CD14-positive monocyte (primary cell): ENCODE results near the gene SATB2. TPM values are rescaled to one million over a fixed set of nuclear protein-coding genes. Genes with fewer than 3 reads are reported as not detected.

Experiments used
- DNase-seq, 3 donors: peaks; one replicate each; pipeline ENCODE4 v3.0.0-alpha.2; 2011 to 2022
- H2AFZ ChIP-seq: 2 replicates; pipeline ENCODE4 v1.6.0; 2012; ENCODE audit warnings: mild to moderate bottlenecking, low read depth, low read length, inconsistent platforms; ENCODE audit not compliant: insufficient read depth, poor library complexity, severe bottlenecking
- H3K27ac ChIP-seq, 2 donors: 1 replicate in 1 of 2; 2 replicates in 1 of 2; pipeline ENCODE4 v1.5.1; 2012 to 2013; ENCODE audit warnings: low read length in 2 of 2, control low read depth in 1 of 2, inconsistent platforms in 1 of 2, low read depth in 1 of 2, mild to moderate bottlenecking in 1 of 2
- H3K27me3 ChIP-seq, 2 donors: one replicate each; pipeline versions ENCODE4 v1.6.0 to v1.6.1; 2011 to 2013; ENCODE audit warnings: low read length in 2 of 2; ENCODE audit not compliant: control insufficient read depth in 2 of 2, insufficient read depth in 2 of 2
- H3K36me3 ChIP-seq, 2 donors: replicated peaks in 1 of 2; 1 replicate in 1 of 2; 2 replicates in 1 of 2; pipeline versions ENCODE4 v1.5.1 to v1.6.1; 2012 to 2013; ENCODE audit warnings: low read length in 2 of 2, control low read depth in 1 of 2, inconsistent platforms in 1 of 2, mild to moderate bottlenecking in 1 of 2; ENCODE audit not compliant: insufficient read depth in 2 of 2, control insufficient read depth in 1 of 2
- H3K4me1 ChIP-seq, 2 donors: 1 replicate in 1 of 2; 2 replicates in 1 of 2; pipeline versions ENCODE4 v1.5.1 to v1.6.1; 2012 to 2013; ENCODE audit warnings: low read length in 2 of 2, control low read depth in 1 of 2, inconsistent platforms in 1 of 2, mild to moderate bottlenecking in 1 of 2, moderate library complexity in 1 of 2; ENCODE audit not compliant: insufficient read depth in 2 of 2, control insufficient read depth in 1 of 2
- H3K4me2 ChIP-seq: replicated peaks from 2 replicates; pipeline ENCODE3; 2012; ENCODE audit warnings: low read length, moderate library complexity, mild to moderate bottlenecking; ENCODE audit not compliant: poor library complexity, severe bottlenecking; ENCODE audit errors: extremely low read depth
- H3K4me3 ChIP-seq, 3 experiments: fragments of 200-600 bp in 1 of 3; sonication (generic) in 1 of 3; replicated peaks in 1 of 3; 1 replicate in 2 of 3; 2 replicates in 1 of 3; pipeline ENCODE4 v1.5.1; 2011 to 2013; ENCODE audit warnings: low read length in 3 of 3, mild to moderate bottlenecking in 3 of 3, control low read depth in 2 of 3, low read depth in 2 of 3, inconsistent platforms in 1 of 3, moderate library complexity in 1 of 3
- H3K79me2 ChIP-seq: 2 replicates; pipeline ENCODE4 v1.6.0; 2012; ENCODE audit warnings: mild to moderate bottlenecking, control low read depth, inconsistent platforms, low read length, moderate library complexity; ENCODE audit not compliant: insufficient read depth
- H3K9ac ChIP-seq: 2 replicates; pipeline ENCODE4 v1.6.0; 2017; ENCODE audit warnings: low read length, mild to moderate bottlenecking; ENCODE audit not compliant: insufficient read depth, poor library complexity, severe bottlenecking
- H3K9me3 ChIP-seq, 2 donors: replicated peaks in 1 of 2; 1 replicate in 1 of 2; 2 replicates in 1 of 2; pipeline versions ENCODE4 v1.5.1 to v1.6.1; 2012 to 2013; ENCODE audit warnings: low read length in 2 of 2, control low read depth in 1 of 2; ENCODE audit not compliant: control insufficient read depth in 1 of 2, insufficient read depth in 1 of 2
- H4K20me1 ChIP-seq: 2 replicates; pipeline ENCODE4 v1.6.0; 2012; ENCODE audit warnings: mild to moderate bottlenecking, low read length, control low read depth, moderate library complexity; ENCODE audit not compliant: insufficient read depth
- H3K27ac Mint-ChIP-seq, 7 donors: one replicate each; pipeline ENCODE4 v1.8.0; 2020; ENCODE audit warnings: mild to moderate bottlenecking in 7 of 7, mixed read lengths in 7 of 7, moderate library complexity in 6 of 7, inconsistent platforms in 2 of 7
- H3K27me3 Mint-ChIP-seq, 3 donors: one replicate each; pipeline ENCODE4 v1.8.0; 2021 to 2022; ENCODE audit warnings: low read depth in 3 of 3, mild to moderate bottlenecking in 3 of 3, mixed read lengths in 3 of 3, moderate library complexity in 3 of 3, inconsistent platforms in 1 of 3
- H3K36me3 Mint-ChIP-seq, 2 donors: one replicate each; pipeline ENCODE4 v1.8.0; 2020; ENCODE audit warnings: mixed read lengths in 2 of 2, inconsistent platforms in 1 of 2, mild to moderate bottlenecking in 1 of 2
- H3K4me1 Mint-ChIP-seq: one replicate; pipeline ENCODE4 v1.8.0; 2020; ENCODE audit warnings: mild to moderate bottlenecking, mixed read lengths
- H3K4me3 Mint-ChIP-seq, 2 donors: one replicate each; pipeline ENCODE4 v1.8.0; 2020; ENCODE audit warnings: mild to moderate bottlenecking in 2 of 2, mixed read lengths in 2 of 2, moderate library complexity in 1 of 2
- H3K9me3 Mint-ChIP-seq, 7 donors: one replicate each; pipeline ENCODE4 v1.8.0; 2020 to 2022; ENCODE audit warnings: mixed read lengths in 7 of 7, mild to moderate bottlenecking in 6 of 7, moderate library complexity in 6 of 7, inconsistent platforms in 2 of 7
- WGBS: methylation state at CpG from one replicate; pipeline ENCODE4 v1.1.5; 2013; ENCODE audit warnings: missing lambda C conversion rate; ENCODE audit not compliant: insufficient coverage; 5-methylcytosine and 5-hydroxymethylcytosine counted together
- intact Hi-C, 2 donors: fragments of 100-400 bp; cut with micrococcal nuclease; formaldehyde crosslinking; loops; one replicate each; pipeline versions ENCODE4 v1.15.0 to v1.15.1; 2023
- polyA plus RNA-seq, 3 donors: library from polyadenylated mRNA; depleted of rRNA in 1 of 3; unstranded in 2 of 3; stranded (reverse) in 1 of 3; fragments of 300-500 nt in 2 of 3; fragments of >200 nt in 1 of 3; fragmentation: Illumina TruSeq in 2 of 3; gene quantifications; 1 replicate in 2 of 3; 2 replicates in 1 of 3; pipeline ENCODE4 v1.2.3, GENCODE V29; 2012 to 2021
- TF ChIP-seq, protein P1 (sequence below): fragments of 200-600 bp; IDR thresholded peaks from one replicate; pipeline ENCODE4 v1.8.0; 2022; ENCODE audit warnings: antibody characterized with exemption, mild to moderate bottlenecking

The SATB2 gene
- polyA plus RNA-seq, 3 donors = 0.13 to 0.69 (median 0.14) TPM

DNA sequence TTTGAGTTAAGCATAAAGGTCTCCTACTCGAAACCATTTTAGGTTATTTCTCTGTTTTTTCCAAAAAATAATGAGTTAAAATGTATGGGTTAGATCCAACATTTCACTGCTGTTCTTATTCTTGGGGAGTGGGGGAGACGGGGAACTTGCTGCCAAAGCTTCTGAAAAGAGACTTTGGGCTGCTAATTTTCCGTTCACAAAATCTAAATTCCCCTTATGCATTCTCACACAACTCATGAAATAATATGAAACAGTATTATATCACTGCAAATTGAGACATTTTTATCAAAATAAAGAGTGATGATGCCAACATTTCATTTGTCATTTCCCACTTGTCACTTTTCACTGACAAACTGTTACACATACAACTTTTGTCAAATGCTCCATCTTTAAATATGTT is 7.8 kb downstream of the SATB2 start:
- intact Hi-C loops = no loop called here
- H3K79me2 ChIP-seq = no peaks in the 10 kb centered on the region
- H3K4me1 ChIP-seq = no peaks in the 10 kb centered on the region
- H2AFZ ChIP-seq = no peak overlapping the region
- no peak overlapping the region for H3K4me3 ChIP-seq
- H3K4me3 Mint-ChIP-seq = no peak overlapping the region
- no peak overlapping the region for H3K27ac Mint-ChIP-seq
- no CpG with 5 or more reads among the region's 3 CpGs for WGBS
- H3K36me3 Mint-ChIP-seq = peaks cover 0 to 3% of the 10 kb centered on the region in 2 donors
- H3K9me3 ChIP-seq = peaks cover 0 to 7% of the 10 kb centered on the region in 2 donors
- TF ChIP-seq, protein P1, sequence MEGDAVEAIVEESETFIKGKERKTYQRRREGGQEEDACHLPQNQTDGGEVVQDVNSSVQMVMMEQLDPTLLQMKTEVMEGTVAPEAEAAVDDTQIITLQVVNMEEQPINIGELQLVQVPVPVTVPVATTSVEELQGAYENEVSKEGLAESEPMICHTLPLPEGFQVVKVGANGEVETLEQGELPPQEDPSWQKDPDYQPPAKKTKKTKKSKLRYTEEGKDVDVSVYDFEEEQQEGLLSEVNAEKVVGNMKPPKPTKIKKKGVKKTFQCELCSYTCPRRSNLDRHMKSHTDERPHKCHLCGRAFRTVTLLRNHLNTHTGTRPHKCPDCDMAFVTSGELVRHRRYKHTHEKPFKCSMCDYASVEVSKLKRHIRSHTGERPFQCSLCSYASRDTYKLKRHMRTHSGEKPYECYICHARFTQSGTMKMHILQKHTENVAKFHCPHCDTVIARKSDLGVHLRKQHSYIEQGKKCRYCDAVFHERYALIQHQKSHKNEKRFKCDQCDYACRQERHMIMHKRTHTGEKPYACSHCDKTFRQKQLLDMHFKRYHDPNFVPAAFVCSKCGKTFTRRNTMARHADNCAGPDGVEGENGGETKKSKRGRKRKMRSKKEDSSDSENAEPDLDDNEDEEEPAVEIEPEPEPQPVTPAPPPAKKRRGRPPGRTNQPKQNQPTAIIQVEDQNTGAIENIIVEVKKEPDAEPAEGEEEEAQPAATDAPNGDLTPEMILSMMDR = no peak
- DNase-seq = no peak
- H3K36me3 ChIP-seq = no peaks in the 10 kb centered on the region
- no peaks in the 10 kb centered on the region for H4K20me1 ChIP-seq
- H3K9me3 Mint-ChIP-seq = no peaks in the 10 kb centered on the region
- no peaks in the 10 kb centered on the region for H3K4me1 Mint-ChIP-seq
- H3K9ac ChIP-seq = no peak overlapping the region
- no peak overlapping the region for H3K27ac ChIP-seq
- peaks cover 57 to 82% of the 10 kb centered on the region in 2 donors for H3K27me3 ChIP-seq
- H3K4me2 ChIP-seq = no peak overlapping the region
- H3K27me3 Mint-ChIP-seq = peaks cover 39 to 61% (median 48%) of the 10 kb centered on the region in 3 donors

DNA sequence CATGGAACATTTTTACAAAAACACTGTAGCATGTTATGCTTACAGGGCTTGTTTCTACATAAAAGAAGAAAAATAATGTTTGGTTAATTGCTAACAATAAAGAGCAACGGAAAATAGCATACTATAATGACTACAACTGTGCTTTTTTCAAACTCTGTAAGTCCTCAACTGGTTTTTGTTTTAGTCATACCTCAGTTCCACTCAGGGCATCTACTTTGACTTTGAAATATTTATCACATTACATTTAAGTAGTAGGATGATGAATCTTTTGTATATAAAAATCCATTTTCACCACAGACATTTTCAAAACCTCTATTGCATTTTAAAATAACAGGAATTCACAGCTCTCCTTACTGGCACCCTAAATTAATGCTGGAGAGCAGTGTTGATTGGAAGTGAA is 8.3 kb downstream of the SATB2 start:
- Histone ChIP-seq H2AFZ (no peak overlapping the region), H3K27ac (no peak overlapping the region), H3K36me3 (no peaks in the 10 kb centered on the region), H3K4me2 (no peak overlapping the region), H3K4me1 (no peaks in the 10 kb centered on the region), H3K9me3 (peaks cover 0 to 7% of the 10 kb centered on the region in 2 donors), H4K20me1 (no peaks in the 10 kb centered on the region), H3K4me3 (no peak overlapping the region), H3K79me2 (no peaks in the 10 kb centered on the region), H3K9ac (no peak overlapping the region), H3K27me3 (peaks cover 55 to 77% of the 10 kb centered on the region in 2 donors)
- H3K36me3 Mint-ChIP-seq = peaks cover 0 to 3% of the 10 kb centered on the region in 2 donors
- H3K4me3 Mint-ChIP-seq = no peak overlapping the region
- intact Hi-C loops = no loop called here
- TF ChIP-seq, protein P1 = no peak
- no peak for DNase-seq
- H3K9me3 Mint-ChIP-seq = no peaks in the 10 kb centered on the region
- peaks cover 36 to 60% (median 44%) of the 10 kb centered on the region in 3 donors for H3K27me3 Mint-ChIP-seq
- H3K4me1 Mint-ChIP-seq = no peaks in the 10 kb centered on the region
- H3K27ac Mint-ChIP-seq = no peak overlapping the region
- whole genome bisulfite sequencing = no CpG with 5 or more reads among the region's 1 CpG
